Activated T-cell treated with anti-CD3 and anti-CD28 coated beads, Interleukin-2, amount 50 U/mL, for 1 hour (primary cell): ENCODE measurements around the gene CHD5.

ENCODE experiments used
- DNase-seq: peaks from one replicate; pipeline ENCODE4 v3.0.0-alpha.2; 2020

Gene CHD5

DNA sequence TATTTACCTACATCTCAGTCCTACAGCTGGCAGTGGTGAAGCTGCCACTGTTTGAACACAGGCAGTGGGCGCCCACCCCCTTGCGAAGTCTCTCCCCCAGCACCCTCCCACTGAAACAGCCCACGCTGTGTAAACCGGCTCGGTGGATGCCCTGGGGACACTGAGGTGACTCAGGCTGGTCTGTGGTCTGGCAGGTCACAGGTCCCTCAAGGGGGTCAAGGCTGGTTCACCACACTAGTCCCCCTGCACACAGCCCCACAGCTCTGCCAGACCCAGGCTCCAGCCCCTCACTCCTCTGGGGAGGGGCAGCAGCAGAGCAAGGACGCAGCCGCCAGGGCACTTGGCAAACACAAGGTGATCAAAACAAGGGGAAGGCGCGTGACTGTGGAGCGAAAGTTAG is 7.6 kb downstream of the CHD5 start:
- DNase-seq = no peak

GRCh38 chr1:6171548-6172124 is 8.5 kb downstream of the CHD5 start:
- no peak for DNase-seq

DNA sequence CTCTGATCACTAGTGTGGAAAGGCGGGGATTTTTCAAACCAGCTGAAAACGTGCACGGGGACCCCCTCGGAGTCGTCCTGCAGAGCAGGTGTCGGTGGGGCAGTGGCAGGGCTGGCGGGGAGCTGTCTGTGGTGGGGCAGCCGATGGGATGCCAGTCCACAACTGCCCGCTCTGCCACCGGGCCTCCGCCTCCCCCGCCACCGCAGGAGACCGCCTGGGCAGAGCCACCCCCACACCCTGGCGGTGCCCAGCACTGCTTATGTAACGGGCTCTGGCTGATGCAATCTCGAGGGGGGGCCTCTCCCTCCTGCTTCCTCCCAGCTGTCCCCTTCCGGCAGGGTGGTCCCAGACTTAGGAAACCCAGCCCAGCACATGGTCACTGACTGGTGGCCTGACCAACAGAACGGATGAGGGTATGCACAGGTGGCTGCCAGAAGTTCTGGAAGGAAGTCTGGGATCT is 9.3 kb downstream of the CHD5 start:
- no peak for DNase-seq

GRCh38 chr1:6170116-6170741 is 9.9 kb downstream of the CHD5 start:
- no peak for DNase-seq

GRCh38 chr1:6168947-6169586 is 11.1 kb downstream of the CHD5 start:
- DNase-seq = no peak

DNA sequence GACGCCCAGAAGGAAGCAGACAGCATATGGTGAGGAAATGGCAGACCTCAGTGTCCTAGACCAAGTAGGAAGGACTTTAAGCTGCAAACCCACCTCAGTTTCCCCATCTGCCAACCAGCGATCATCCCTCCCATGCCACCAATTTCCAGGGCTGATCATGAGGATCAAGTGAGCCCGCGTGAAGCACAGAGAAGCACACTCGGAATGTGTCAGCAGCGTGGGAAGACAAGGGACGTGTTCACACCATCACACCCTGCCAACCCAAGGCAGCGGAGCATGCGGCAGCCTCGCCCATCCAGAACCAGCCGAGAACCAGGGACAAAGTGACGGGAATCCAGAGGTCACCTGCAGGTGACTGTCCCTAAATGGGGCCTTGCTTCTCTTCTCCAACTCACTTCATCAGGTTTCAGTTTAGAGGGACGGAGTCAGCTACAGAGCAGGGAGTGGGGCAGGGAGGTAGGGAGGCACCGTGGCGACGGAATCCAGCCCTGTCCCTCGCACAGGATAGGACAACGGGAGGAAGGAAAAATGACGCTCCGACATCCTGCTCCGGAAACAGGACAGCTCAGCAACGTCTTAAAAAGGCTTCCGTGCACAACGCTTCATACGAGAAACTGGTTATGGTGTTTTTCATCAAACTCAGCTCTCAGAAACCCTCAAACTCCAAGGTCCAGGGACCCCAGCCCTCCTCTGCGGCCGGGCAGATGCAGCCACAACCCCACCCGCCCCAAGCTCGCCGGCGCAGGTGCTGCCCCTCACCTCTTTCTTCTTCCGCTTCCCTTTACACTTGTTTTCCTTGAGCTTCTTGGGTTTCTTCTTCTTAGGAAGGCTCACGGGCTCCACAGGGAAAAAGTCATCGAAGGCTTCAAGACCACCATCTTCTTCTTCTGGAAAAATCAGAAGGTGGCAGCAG is 12.5 kb downstream of the CHD5 start:
- no peak for DNase-seq

DNA sequence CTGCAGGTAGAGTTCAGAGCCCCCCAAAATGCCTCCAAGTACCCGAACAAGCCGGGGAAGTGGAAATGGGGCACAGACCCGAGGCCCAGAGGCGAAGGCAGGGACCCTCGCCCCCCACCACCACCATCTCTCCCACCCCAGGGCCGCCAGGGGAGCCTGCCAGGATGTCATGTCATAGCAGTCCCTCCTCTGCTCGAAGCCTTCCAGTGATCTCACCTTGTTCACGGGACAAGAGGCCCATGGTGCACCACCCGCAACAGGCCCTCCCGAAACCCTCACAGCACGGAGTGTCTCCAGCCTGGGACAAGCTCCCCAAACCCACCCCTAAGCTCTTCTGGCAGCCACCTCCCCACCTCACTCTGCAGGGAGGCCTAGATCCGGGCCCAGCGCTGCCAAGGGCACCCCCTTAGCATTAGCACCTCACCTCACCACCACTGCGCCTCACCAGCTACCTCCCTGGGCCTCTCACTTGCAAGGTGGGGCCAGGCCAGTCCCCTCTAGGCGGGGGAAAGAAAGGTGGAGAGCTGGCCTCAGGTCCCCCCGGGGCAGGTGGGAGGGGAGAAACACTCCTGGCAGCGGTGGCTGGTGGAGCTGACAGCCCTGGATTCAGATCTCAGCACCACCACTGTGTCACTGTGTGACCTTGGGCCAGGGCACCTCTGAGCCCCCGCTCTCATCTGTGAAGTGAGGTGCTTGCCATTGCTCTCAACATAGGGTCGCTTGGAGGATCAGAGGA is 13.3 kb downstream of the CHD5 start:
- no peak for DNase-seq

DNA sequence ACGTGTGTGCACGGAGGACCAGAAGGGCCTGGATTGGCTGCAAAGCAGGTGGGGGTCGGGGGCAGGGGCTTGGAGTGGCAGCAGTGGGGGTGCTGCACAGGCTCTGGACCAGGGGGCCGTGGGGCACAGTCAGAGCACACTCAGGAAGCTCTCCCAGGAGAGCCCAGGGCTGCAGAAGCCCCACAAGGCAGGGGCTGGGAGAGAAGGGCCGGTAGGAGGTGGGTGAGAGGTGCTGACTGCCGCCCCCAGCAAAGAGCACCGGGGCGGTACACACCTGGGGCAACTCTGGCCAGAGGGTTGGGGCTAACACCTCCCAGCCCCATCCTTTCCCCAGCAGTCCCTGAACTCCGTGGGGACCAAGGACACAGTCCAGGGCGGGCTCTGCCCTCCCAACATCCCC is 13.9 kb downstream of the CHD5 start:
- DNase-seq = no peak

- no peak for DNase-seq
These were observed 14.6 kb downstream of the CHD5 start for GRCh38 chr1:6165441-6165985.

DNA sequence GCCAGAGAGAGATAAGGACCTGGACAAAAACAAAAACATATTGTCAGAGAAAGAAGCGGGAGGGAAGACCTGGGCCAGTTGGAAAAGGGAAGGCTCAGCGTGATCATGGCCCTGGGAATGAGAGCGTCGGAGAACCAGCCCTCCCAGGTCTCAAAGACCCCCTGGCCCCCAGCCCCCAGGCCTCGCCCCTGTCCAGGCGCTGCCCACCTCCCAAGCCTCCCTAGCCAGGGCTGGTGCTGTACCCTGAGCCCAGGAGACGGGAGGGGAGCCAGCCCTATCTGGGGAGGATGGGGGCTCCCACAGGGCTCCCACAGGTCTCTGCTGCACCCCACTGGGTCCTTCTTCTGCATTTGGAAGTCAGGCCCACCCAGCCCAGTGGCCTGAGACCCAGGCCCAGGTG is 15.1 kb downstream of the CHD5 start:
- no peak for DNase-seq

DNA sequence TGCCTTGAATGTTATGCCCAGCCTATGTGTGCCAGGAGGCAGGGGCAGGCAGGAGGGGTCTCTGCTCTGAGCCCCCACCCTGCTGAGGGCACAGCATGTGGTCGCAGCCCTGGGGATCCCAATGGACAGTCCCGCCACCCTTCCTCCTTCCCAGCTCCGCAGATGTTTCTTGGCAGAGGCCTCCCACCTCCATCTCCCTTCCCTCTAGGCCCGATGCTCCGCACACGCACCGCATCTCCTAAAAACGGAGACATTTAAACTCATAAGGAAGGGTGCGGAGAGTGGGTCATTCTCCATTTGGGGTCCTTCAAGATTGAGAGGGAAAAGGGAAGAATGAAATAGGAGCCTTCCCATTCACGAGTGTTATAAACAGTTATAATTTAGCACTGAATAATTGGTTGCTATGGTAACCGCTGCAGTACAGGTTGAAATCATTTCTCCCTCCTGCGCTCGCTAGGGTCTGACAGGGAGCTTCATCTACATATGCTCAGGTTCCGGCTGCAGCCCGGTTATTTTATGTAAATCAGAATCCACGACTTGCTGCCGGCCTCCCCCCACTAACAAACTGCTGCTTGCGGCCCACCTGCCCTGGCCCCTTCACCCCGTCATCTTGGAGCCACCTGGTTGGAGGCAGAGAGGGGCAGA is 16.0 kb downstream of the CHD5 start:
- no peak for DNase-seq

DNA sequence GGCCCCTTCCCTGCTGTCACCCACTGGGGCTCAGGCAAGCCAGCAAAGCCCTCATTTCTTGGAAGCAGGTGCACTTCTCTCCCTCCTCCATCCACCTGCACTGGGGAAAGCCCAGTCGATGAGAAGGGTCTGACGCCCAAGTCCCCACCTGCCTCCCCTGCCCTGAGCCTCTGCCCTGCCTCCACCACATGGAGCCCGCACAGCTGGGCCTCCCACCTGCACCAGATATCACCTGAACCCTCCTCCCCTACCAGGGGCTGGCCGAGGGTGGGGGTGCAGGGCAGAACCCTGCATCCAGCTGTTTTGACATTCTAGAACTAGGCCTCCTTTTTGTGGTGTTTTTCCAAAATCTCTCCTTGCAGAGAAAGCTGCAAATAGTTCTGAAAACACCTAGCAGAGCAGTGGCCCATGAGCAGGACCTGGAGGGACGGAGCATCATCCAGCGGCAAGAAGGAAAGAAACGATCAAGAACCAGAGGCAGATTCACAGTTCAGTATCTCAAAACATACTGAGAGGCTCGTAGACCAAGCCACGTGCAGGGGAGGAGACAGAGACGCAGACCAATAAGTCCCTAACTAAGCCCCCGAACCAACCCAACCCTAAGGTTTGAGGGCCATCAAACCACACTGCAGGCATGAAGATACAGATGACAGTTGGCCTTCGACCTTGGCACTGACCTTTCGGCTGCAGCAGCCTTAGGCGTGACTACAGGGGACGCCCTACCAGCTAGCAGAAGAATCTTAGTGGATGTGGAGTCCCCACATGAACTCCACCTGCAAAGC is 16.7 kb downstream of the CHD5 start:
- DNase-seq = no peak

DNA sequence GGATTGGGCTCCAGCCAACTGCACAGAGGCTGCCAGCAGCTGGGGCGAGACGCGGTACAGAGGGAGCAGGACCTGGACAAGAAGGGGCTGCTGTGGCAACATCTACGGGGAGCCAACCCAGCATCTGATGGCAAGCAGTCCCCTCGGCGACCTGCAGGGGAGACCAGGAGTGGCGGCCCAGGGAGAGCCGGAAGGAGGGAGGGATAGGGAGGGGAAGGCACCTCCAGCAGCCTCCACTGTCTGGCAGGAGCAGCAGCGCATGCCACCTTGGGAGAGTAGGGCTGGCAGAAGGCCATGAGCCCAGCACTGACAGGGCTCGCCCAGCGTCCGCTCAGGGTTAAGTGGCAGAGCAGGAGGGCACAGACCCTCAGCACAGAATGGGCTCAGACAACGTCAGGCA is 17.3 kb downstream of the CHD5 start:
- no peak for DNase-seq

DNA sequence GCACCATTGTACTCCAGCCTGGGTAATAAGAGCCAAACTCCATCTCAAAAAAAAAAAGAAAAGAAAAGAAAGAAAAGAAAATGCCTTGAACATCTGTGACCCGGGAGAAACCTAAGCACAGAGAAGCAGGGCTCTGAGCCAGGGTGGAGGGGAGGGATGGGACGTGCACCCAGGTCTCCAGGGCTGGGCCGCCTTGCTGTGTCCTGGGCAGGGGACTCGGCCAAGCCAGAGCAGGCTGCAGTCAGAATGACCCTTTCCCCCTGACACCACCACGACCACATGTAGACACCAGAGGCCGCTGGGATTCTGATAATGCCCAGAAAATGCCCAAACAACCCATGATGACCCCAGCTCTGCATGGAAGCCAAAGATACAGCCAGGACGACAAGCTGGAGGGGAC is 17.8 kb downstream of the CHD5 start:
- no peak for DNase-seq

GRCh38 chr1:6158181-6158580 is 21.9 kb downstream of the CHD5 start:
- DNase-seq = no peak

DNA sequence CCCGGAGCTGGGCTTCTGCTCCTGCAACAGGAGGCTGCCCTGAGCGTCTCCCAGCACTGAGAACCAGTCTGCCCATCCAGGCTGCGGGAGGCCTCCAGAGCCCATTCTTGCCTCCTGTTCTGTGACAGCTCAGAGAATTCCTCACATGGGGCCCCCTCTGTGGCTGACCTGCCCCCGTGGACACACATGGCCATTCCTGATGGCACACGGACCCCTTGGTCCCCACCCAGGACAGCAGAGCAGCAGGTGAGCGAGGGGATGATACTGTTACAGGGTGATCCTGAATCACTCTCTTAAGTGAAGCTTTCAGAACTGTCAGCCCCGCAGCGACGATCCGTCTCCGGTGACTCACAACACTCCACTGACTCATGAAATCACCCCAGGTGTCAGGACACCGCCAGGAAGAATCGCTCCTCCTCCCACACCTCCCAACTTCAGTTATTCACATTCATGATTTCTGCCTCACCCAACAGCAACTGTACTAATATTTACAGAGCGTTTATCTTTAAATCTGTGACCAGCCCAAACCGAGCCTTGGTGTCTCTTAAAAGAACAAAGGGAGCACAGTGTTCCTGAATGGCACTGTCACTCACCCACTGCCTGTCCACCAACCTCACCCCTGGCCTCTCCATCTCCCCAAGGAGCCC is 22.5 kb downstream of the CHD5 start:
- DNase-seq = no peak

DNA sequence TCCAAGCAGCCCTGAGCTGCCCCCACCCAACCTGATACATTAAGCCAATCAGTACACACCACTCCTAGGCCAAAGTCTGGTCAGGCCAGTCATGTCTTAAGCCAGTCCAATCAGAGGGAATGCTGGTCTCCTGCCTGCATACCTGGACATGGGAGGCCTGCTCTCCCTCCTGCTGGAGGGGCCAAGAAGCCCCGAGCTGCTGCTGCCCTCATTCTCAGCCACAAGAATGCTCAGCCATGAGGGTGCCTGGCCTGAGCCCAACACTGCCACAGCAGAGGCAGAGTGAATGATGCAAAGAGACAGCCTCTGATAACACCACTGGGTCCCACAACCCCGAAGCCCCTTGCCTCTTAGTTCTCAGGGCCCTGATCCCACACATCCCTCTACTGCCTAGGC is 23.0 kb downstream of the CHD5 start:
- DNase-seq = no peak

- no peak for DNase-seq
These were observed 25.4 kb downstream of the CHD5 start for GRCh38 chr1:6154525-6155319.

DNA sequence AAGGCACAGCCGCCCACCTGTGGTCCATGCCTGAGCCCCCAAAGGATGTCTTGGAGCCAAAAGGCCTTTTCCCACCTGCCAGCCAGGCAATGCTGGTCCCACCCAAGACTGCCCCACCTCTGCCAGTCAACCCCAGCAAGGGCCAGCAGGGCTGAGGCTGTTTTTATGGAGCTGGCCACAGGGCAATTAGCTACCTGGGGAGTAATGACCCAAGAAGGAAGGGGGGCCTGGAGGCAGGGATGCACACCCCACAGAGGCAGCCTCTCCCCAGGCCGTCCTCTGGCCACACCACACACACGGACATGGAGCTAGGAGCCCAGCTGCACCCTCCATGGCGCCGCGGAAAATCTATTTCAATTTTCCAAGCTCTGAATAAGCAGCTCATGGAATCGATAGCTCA is 27.2 kb downstream of the CHD5 start:
- no peak for DNase-seq

DNA sequence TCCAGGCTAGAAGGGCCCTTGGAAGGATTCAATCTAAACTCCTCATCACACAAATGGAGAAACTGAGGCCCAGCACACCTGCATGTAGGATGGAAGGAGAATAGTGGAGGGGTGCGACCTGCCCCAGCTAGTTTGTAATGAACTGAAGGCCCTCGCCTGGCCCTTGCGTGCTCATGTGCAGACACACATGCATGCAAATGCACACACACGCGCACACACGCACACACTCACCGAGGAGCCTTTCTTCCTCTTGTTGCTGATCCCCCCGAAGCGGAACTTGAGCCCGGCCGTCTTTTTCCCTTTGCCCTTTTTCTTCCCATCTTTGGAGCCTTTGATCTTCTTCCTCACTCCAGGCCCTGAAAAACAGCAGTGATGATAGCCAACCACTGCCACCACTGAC is 27.9 kb downstream of the CHD5 start:
- DNase-seq = no peak
